HepG2 (cell line): ENCODE results near the gene GREM1.

ENCODE experiments used
- CEBPB ChIP-seq: IDR thresholded peaks from 2 replicates; pipeline ENCODE4 v1.6.1; 2011; ENCODE audit warnings: low read depth, low read length, improper control_type of control experiment, borderline replicate concordance
- JUNB ChIP-seq: sonication (generic); formaldehyde crosslinking; IDR thresholded peaks from 2 replicates; pipeline ENCODE4 v1.8.0; 2022; ENCODE audit warnings: missing genetic modification reagents, mild to moderate bottlenecking, borderline replicate concordance
- MAFK ChIP-seq, 2 experiments: IDR thresholded peaks in 1 of 2; conservative IDR thresholded peaks in 1 of 2; 2 replicates each; pipeline ENCODE4 v1.6.1; 2011; ENCODE audit warnings: improper control_type of control experiment in 2 of 2, low read length in 2 of 2
- PITX1 ChIP-seq: sonication (generic); formaldehyde crosslinking; IDR thresholded peaks from 2 replicates; pipeline ENCODE4 v1.5.1; 2020; ENCODE audit warnings: mild to moderate bottlenecking, missing genetic modification reagents
- ZIK1 ChIP-seq: sonication (generic); formaldehyde crosslinking; IDR thresholded peaks from 2 replicates; pipeline ENCODE4 v1.5.0; 2020; ENCODE audit warnings: mild to moderate bottlenecking, low read depth, missing genetic modification reagents, borderline replicate concordance
- TF ChIP-seq, protein P1 (sequence below): IDR thresholded peaks from 2 replicates; pipeline ENCODE4 v1.6.1; 2012; ENCODE audit warnings: inconsistent platforms
- TF ChIP-seq, protein P2 (sequence below): sonication (generic); formaldehyde crosslinking; IDR thresholded peaks from 2 replicates; pipeline ENCODE4 v1.5.0; 2020; ENCODE audit warnings: mild to moderate bottlenecking, missing genetic modification reagents, moderate library complexity
- TF ChIP-seq, protein P3 (sequence below): sonication (generic); formaldehyde crosslinking; IDR thresholded peaks from 2 replicates; pipeline ENCODE4 v1.9.0; 2021; ENCODE audit warnings: missing genetic modification reagents, mild to moderate bottlenecking, borderline replicate concordance

- TF ChIP-seq, protein P1, sequence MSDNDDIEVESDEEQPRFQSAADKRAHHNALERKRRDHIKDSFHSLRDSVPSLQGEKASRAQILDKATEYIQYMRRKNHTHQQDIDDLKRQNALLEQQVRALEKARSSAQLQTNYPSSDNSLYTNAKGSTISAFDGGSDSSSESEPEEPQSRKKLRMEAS, result no peak
- no peak for TF ChIP-seq ZIK1 (CRISPR knock-in tag)
- TF ChIP-seq, protein P2, sequence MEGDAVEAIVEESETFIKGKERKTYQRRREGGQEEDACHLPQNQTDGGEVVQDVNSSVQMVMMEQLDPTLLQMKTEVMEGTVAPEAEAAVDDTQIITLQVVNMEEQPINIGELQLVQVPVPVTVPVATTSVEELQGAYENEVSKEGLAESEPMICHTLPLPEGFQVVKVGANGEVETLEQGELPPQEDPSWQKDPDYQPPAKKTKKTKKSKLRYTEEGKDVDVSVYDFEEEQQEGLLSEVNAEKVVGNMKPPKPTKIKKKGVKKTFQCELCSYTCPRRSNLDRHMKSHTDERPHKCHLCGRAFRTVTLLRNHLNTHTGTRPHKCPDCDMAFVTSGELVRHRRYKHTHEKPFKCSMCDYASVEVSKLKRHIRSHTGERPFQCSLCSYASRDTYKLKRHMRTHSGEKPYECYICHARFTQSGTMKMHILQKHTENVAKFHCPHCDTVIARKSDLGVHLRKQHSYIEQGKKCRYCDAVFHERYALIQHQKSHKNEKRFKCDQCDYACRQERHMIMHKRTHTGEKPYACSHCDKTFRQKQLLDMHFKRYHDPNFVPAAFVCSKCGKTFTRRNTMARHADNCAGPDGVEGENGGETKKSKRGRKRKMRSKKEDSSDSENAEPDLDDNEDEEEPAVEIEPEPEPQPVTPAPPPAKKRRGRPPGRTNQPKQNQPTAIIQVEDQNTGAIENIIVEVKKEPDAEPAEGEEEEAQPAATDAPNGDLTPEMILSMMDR (CRISPR knock-in tag), result no peak
- no peak for TF ChIP-seq MAFK (conservative IDR thresholded peaks at IDR 0.05 in 1 of 2, IDR thresholded peaks at IDR 0.05 in 1 of 2; ENCODE audit: low read length in 2 of 2)
- no peak for TF ChIP-seq JUNB (CRISPR knock-in tag)
- TF ChIP-seq PITX1, result no peak
- TF ChIP-seq, protein P3, sequence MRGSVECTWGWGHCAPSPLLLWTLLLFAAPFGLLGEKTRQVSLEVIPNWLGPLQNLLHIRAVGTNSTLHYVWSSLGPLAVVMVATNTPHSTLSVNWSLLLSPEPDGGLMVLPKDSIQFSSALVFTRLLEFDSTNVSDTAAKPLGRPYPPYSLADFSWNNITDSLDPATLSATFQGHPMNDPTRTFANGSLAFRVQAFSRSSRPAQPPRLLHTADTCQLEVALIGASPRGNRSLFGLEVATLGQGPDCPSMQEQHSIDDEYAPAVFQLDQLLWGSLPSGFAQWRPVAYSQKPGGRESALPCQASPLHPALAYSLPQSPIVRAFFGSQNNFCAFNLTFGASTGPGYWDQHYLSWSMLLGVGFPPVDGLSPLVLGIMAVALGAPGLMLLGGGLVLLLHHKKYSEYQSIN (CRISPR knock-in tag), result no peak
- no peak for TF ChIP-seq CEBPB
Observed at GRCh38 chr15:32716915-32717425, 834 bp upstream of the GREM1 start.
